H9 (cell line): Measurements from ENCODE around the gene SPSB2. TPM values are rescaled to one million over a fixed set of nuclear protein-coding genes. Genes with fewer than 3 reads are reported as not detected.

Source experiments
- DNase-seq: peaks from one replicate; pipeline ENCODE4 v3.0.0-alpha.2; 2017
- H2AFZ ChIP-seq: one replicate; pipeline ENCODE4 v1.6.1; 2013; ENCODE audit warnings: mild to moderate bottlenecking, low read length, control low read depth, moderate library complexity
- H2AK5ac ChIP-seq: 2 replicates; pipeline ENCODE4 v1.6.1; 2013; ENCODE audit warnings: low read length, control low read depth, mixed read lengths; ENCODE audit not compliant: insufficient read length
- H2BK120ac ChIP-seq: one replicate; pipeline ENCODE4 v1.6.1; 2013; ENCODE audit warnings: low read depth, mild to moderate bottlenecking, low read length, control low read depth, inconsistent platforms; ENCODE audit not compliant: poor library complexity, severe bottlenecking
- H2BK12ac ChIP-seq: 2 replicates; pipeline ENCODE4 v1.6.1; 2013; ENCODE audit warnings: low read length, control low read depth, mixed read lengths, low read depth; ENCODE audit not compliant: insufficient read length
- H2BK15ac ChIP-seq: 2 replicates; pipeline ENCODE4 v1.6.1; 2013; ENCODE audit warnings: low read depth, low read length, control low read depth
- H2BK20ac ChIP-seq: one replicate; pipeline ENCODE4 v1.6.1; 2013; ENCODE audit warnings: low read depth, mild to moderate bottlenecking, low read length, control low read depth, inconsistent platforms; ENCODE audit not compliant: poor library complexity, severe bottlenecking
- H2BK5ac ChIP-seq: 2 replicates; pipeline ENCODE4 v1.6.1; 2013; ENCODE audit warnings: low read length, control low read depth, mixed read lengths; ENCODE audit not compliant: insufficient read length
- H3K14ac ChIP-seq: 2 replicates; pipeline ENCODE4 v1.6.1; 2013; ENCODE audit warnings: low read length, control low read depth; ENCODE audit not compliant: insufficient read depth
- H3K18ac ChIP-seq: 2 replicates; pipeline ENCODE4 v1.6.1; 2013; ENCODE audit warnings: low read depth, mild to moderate bottlenecking, mixed read lengths, low read length, control low read depth; ENCODE audit not compliant: insufficient read length
- H3K23ac ChIP-seq: 2 replicates; pipeline ENCODE4 v1.6.1; 2013; ENCODE audit warnings: low read length, control low read depth, mixed read lengths, low read depth; ENCODE audit not compliant: insufficient read length
- H3K23me2 ChIP-seq: 2 replicates; pipeline ENCODE4 v1.6.1; 2013; ENCODE audit warnings: low read depth, mild to moderate bottlenecking, mixed read lengths, low read length, control low read depth; ENCODE audit not compliant: insufficient read length, poor library complexity, severe bottlenecking
- H3K27ac ChIP-seq: 2 replicates; pipeline ENCODE4 v1.5.1; 2013; ENCODE audit warnings: low read length, control low read depth, mixed read lengths, low read depth; ENCODE audit not compliant: insufficient read length
- H3K27me3 ChIP-seq: 2 replicates; pipeline ENCODE4 v1.6.1; 2013; ENCODE audit warnings: low read length, control low read depth, inconsistent platforms; ENCODE audit not compliant: insufficient read depth
- H3K4ac ChIP-seq: 2 replicates; pipeline ENCODE4 v1.6.1; 2013; ENCODE audit warnings: low read depth, mild to moderate bottlenecking, control low read depth, inconsistent platforms, low read length, moderate library complexity
- H3K4me1 ChIP-seq: 2 replicates; pipeline ENCODE4 v1.6.1; 2013; ENCODE audit warnings: low read length, control low read depth, inconsistent platforms; ENCODE audit not compliant: insufficient read depth
- H3K4me2 ChIP-seq: 2 replicates; pipeline ENCODE4 v1.6.1; 2013; ENCODE audit warnings: low read length, control low read depth, mixed read lengths; ENCODE audit not compliant: insufficient read length, insufficient read depth
- H3K56ac ChIP-seq: 2 replicates; pipeline ENCODE4 v1.6.1; 2013; ENCODE audit warnings: low read depth, mild to moderate bottlenecking, mixed read lengths, low read length, control low read depth; ENCODE audit not compliant: insufficient read length
- H3K79me1 ChIP-seq: 2 replicates; pipeline ENCODE4 v1.6.1; 2013; ENCODE audit warnings: low read depth, mild to moderate bottlenecking, moderate library complexity, low read length, control low read depth, inconsistent platforms; ENCODE audit not compliant: insufficient read depth, poor library complexity, severe bottlenecking
- H3K79me2 ChIP-seq: 2 replicates; pipeline ENCODE4 v1.6.1; 2013; ENCODE audit warnings: low read length, control low read depth, inconsistent platforms; ENCODE audit not compliant: insufficient read depth
- H3K9ac ChIP-seq: 2 replicates; pipeline ENCODE4 v1.6.1; 2013; ENCODE audit warnings: low read length, control low read depth, mixed read lengths; ENCODE audit not compliant: insufficient read length; ENCODE audit errors: extremely low read depth
- H3K9me3 ChIP-seq: one replicate; pipeline ENCODE4 v1.6.1; 2013; ENCODE audit warnings: low read depth, low read length, inconsistent platforms; ENCODE audit not compliant: control insufficient read depth
- H3T11ph ChIP-seq: one replicate; pipeline ENCODE4 v1.6.1; 2013; ENCODE audit warnings: mild to moderate bottlenecking, low read length, control low read depth, inconsistent platforms
- H4K20me1 ChIP-seq: one replicate; pipeline ENCODE4 v1.6.1; 2013; ENCODE audit not compliant: control insufficient read depth, insufficient read length, insufficient read depth
- H4K5ac ChIP-seq: 2 replicates; pipeline ENCODE4 v1.6.1; 2013; ENCODE audit warnings: low read depth, mild to moderate bottlenecking, mixed read lengths, low read length, control low read depth; ENCODE audit not compliant: insufficient read length
- H4K8ac ChIP-seq: replicated peaks from 2 replicates; pipeline ENCODE4 v1.6.1; 2013; ENCODE audit warnings: low read length, control low read depth, mixed read lengths, low read depth; ENCODE audit not compliant: insufficient read length
- H4K91ac ChIP-seq: 2 replicates; pipeline ENCODE4 v1.6.1; 2013; ENCODE audit warnings: low read depth, mild to moderate bottlenecking, moderate library complexity, mixed read lengths, low read length, control low read depth; ENCODE audit not compliant: insufficient read length
- H3K27ac Mint-ChIP-seq, 3 experiments: 2 replicates in 2 of 3; 3 replicates in 1 of 3; pipeline ENCODE4 v1.8.0; 2020 to 2021; ENCODE audit warnings: mixed read lengths in 3 of 3, mild to moderate bottlenecking in 1 of 3, moderate library complexity in 1 of 3
- H3K27me3 Mint-ChIP-seq: 2 replicates; pipeline ENCODE4 v1.8.0; 2021; ENCODE audit warnings: low read depth, mild to moderate bottlenecking, moderate library complexity, mixed read lengths
- H3K36me3 Mint-ChIP-seq, 3 experiments: 2 replicates in 2 of 3; 3 replicates in 1 of 3; pipeline ENCODE4 v1.8.0; 2020 to 2021; ENCODE audit warnings: low read depth in 3 of 3, mixed read lengths in 3 of 3; ENCODE audit not compliant: insufficient read depth in 1 of 3
- H3K4me1 Mint-ChIP-seq, 2 experiments: 2 replicates each; pipeline ENCODE4 v1.8.0; 2020; ENCODE audit warnings: mixed read lengths in 2 of 2
- H3K4me3 Mint-ChIP-seq, 2 experiments: 2 replicates in 1 of 2; 3 replicates in 1 of 2; pipeline ENCODE4 v1.8.0; 2020 to 2021; ENCODE audit warnings: mild to moderate bottlenecking in 2 of 2, mixed read lengths in 2 of 2, moderate library complexity in 1 of 2
- H3K9me3 Mint-ChIP-seq, 2 experiments: 2 replicates in 1 of 2; 3 replicates in 1 of 2; pipeline ENCODE4 v1.8.0; 2020; ENCODE audit warnings: mild to moderate bottlenecking in 2 of 2, mixed read lengths in 2 of 2, moderate library complexity in 1 of 2
- whole genome bisulfite sequencing: extraction: QIAGEN DNeasy Blood & Tissue Kit; methylation state at CpG from one replicate; pipeline ENCODE4 v1.1.7; 2013; ENCODE audit warnings: missing lambda C conversion rate, low lambda C conversion rate, mixed read lengths; ENCODE audit not compliant: insufficient read length; ENCODE audit errors: extremely low coverage; 5-methylcytosine and 5-hydroxymethylcytosine counted together
- total RNA-seq: library from RNA; stranded (reverse); gene quantifications from 2 replicates; pipeline ENCODE4 v1.2.1, GENCODE V29; 2021
- TF ChIP-seq, protein P1 (sequence below): fragments of 200-600 bp; sonication (generic); conservative IDR thresholded peaks from 3 replicates; pipeline ENCODE4 v1.8.0; 2021; ENCODE audit warnings: antibody characterized with exemption, mild to moderate bottlenecking

SPSB2 gene
- total RNA-seq, 1 experiment from 2014 or later: 13.7 TPM

GRCh38 chr12:6899427-6899826, 26.3 kb upstream of the SPSB2 start:
- H4K91ac ChIP-seq: no peak overlapping the region
- no peak overlapping the region for H2AFZ ChIP-seq
- no peak overlapping the region for H3K27ac Mint-ChIP-seq
- H2BK5ac ChIP-seq: no peak overlapping the region
- peaks cover 2% of the 10 kb centered on the region; the same call in 1 of the 2 replicates for H3K4me1 ChIP-seq
- H4K8ac ChIP-seq: no peak overlapping the region
- H3K4me3 Mint-ChIP-seq: no peak overlapping the region; a peak in 1 of 5 replicates
- H3K27me3 Mint-ChIP-seq: no peaks in the 10 kb centered on the region; the same call in 1 of the 2 replicates
- no peak overlapping the region for H2BK120ac ChIP-seq
- H2AK5ac ChIP-seq: no peak overlapping the region
- no peaks in the 10 kb centered on the region for H3K36me3 Mint-ChIP-seq
- no peak overlapping the region for H3K23ac ChIP-seq
- no peak overlapping the region for H2BK12ac ChIP-seq
- TF ChIP-seq, protein P1, sequence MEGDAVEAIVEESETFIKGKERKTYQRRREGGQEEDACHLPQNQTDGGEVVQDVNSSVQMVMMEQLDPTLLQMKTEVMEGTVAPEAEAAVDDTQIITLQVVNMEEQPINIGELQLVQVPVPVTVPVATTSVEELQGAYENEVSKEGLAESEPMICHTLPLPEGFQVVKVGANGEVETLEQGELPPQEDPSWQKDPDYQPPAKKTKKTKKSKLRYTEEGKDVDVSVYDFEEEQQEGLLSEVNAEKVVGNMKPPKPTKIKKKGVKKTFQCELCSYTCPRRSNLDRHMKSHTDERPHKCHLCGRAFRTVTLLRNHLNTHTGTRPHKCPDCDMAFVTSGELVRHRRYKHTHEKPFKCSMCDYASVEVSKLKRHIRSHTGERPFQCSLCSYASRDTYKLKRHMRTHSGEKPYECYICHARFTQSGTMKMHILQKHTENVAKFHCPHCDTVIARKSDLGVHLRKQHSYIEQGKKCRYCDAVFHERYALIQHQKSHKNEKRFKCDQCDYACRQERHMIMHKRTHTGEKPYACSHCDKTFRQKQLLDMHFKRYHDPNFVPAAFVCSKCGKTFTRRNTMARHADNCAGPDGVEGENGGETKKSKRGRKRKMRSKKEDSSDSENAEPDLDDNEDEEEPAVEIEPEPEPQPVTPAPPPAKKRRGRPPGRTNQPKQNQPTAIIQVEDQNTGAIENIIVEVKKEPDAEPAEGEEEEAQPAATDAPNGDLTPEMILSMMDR: no peak
- no peaks in the 10 kb centered on the region for H3K9me3 Mint-ChIP-seq
- no peak overlapping the region for H2BK15ac ChIP-seq
- H3K23me2 ChIP-seq: no peaks in the 10 kb centered on the region
- DNase-seq: no peak
- no peak overlapping the region for H3K27ac ChIP-seq
- H3K18ac ChIP-seq: no peak overlapping the region
- no peak overlapping the region for H3K14ac ChIP-seq
- no peak overlapping the region for H3K4ac ChIP-seq
- H3T11ph ChIP-seq: no peak overlapping the region
- H3K9ac ChIP-seq: no peak overlapping the region
- no peaks in the 10 kb centered on the region for H3K9me3 ChIP-seq
- peaks cover 2% of the 10 kb centered on the region for H4K20me1 ChIP-seq
- H3K79me1 ChIP-seq: no peaks in the 10 kb centered on the region
- no peak overlapping the region for H3K4me2 ChIP-seq
- H4K5ac ChIP-seq: no peak overlapping the region
- whole genome bisulfite sequencing: no CpG with 5 or more reads among the region's 5 CpGs
- H3K56ac ChIP-seq: no peak overlapping the region
- no peak overlapping the region for H2BK20ac ChIP-seq
- peaks cover 4 to 14% of the 10 kb centered on the region in 2 experiments for H3K4me1 Mint-ChIP-seq
- H3K27me3 ChIP-seq: no peaks in the 10 kb centered on the region
- no peaks in the 10 kb centered on the region for H3K79me2 ChIP-seq
